Effector memory CD4-positive, alpha-beta T cell (primary cell): ENCODE results near the gene SLC9A3.

Experiments
- DNase-seq, 3 donors: peaks; one replicate each; pipeline ENCODE4 v3.0.0-alpha.2; 2020
- H3K27ac ChIP-seq: 2 replicates; pipeline ENCODE4 v1.7.0; 2013; ENCODE audit warnings: mild to moderate bottlenecking, low read length, moderate library complexity; ENCODE audit not compliant: insufficient read depth, poor library complexity, severe bottlenecking
- H3K27me3 ChIP-seq: replicated peaks from 2 replicates; pipeline ENCODE4 v1.7.0; 2013; ENCODE audit warnings: mild to moderate bottlenecking, low read length; ENCODE audit not compliant: insufficient read depth, control insufficient read depth, poor library complexity, severe bottlenecking
- H3K36me3 ChIP-seq: 2 replicates; pipeline ENCODE4 v1.7.0; 2013; ENCODE audit warnings: mild to moderate bottlenecking, low read length, moderate library complexity; ENCODE audit not compliant: control insufficient read depth, insufficient read depth
- H3K4me1 ChIP-seq: 2 replicates; pipeline ENCODE4 v1.7.0; 2013; ENCODE audit warnings: low read length, mild to moderate bottlenecking; ENCODE audit not compliant: control insufficient read depth, insufficient read depth, poor library complexity, severe bottlenecking
- H3K4me3 ChIP-seq: 2 replicates; pipeline ENCODE4 v1.7.0; 2013; ENCODE audit warnings: low read length, low read depth, mild to moderate bottlenecking; ENCODE audit not compliant: insufficient read depth, poor library complexity, severe bottlenecking
- H3K9me3 ChIP-seq: 2 replicates; pipeline ENCODE4 v1.7.0; 2013; ENCODE audit warnings: mild to moderate bottlenecking, low read length, moderate library complexity; ENCODE audit not compliant: control insufficient read depth

Gene SLC9A3

GRCh38 chr5:436641-436975 lies 87.6 kb downstream of the SLC9A3 start:
- no peaks in the 10 kb centered on the region for H3K27me3 ChIP-seq
- no peak overlapping the region for H3K4me3 ChIP-seq
- DNase-seq, result no peak
- no peak overlapping the region for H3K27ac ChIP-seq
- H3K4me1 ChIP-seq, result no peaks in the 10 kb centered on the region
- H3K9me3 ChIP-seq, result no peaks in the 10 kb centered on the region
- no peaks in the 10 kb centered on the region for H3K36me3 ChIP-seq

- no peak overlapping the region for H3K4me3 ChIP-seq
- H3K36me3 ChIP-seq, result no peaks in the 10 kb centered on the region
- no peaks in the 10 kb centered on the region for H3K4me1 ChIP-seq
- H3K27me3 ChIP-seq, result no peaks in the 10 kb centered on the region
- no peak for DNase-seq
- no peak overlapping the region for H3K27ac ChIP-seq
- H3K9me3 ChIP-seq, result no peaks in the 10 kb centered on the region
These were observed 88.1 kb downstream of the SLC9A3 start for GRCh38 chr5:435961-436640.

- H3K4me1 ChIP-seq, result no peaks in the 10 kb centered on the region
- no peak for DNase-seq
- H3K4me3 ChIP-seq, result no peak overlapping the region
- H3K36me3 ChIP-seq, result no peaks in the 10 kb centered on the region
- H3K27ac ChIP-seq, result no peak overlapping the region
- H3K27me3 ChIP-seq, result no peaks in the 10 kb centered on the region
- no peaks in the 10 kb centered on the region for H3K9me3 ChIP-seq
These were observed 89.0 kb downstream of the SLC9A3 start for GRCh38 chr5:435156-435790.

GRCh38 chr5:434443-435146 lies 89.7 kb downstream of the SLC9A3 start:
- Histone ChIP-seq H3K27me3 (no peaks in the 10 kb centered on the region), H3K9me3 (no peaks in the 10 kb centered on the region), H3K27ac (no peak overlapping the region), H3K36me3 (no peaks in the 10 kb centered on the region), H3K4me1 (no peaks in the 10 kb centered on the region), H3K4me3 (no peak overlapping the region)
- DNase-seq, result no peak

- no peaks in the 10 kb centered on the region for H3K36me3 ChIP-seq
- H3K9me3 ChIP-seq, result no peaks in the 10 kb centered on the region
- DNase-seq, result no peak
- H3K4me3 ChIP-seq, result no peak overlapping the region
- no peaks in the 10 kb centered on the region for H3K4me1 ChIP-seq
- H3K27me3 ChIP-seq, result no peaks in the 10 kb centered on the region
- no peak overlapping the region for H3K27ac ChIP-seq
These were observed 90.4 kb downstream of the SLC9A3 start for GRCh38 chr5:433836-434235.

- DNase-seq, result no peak
- Histone ChIP-seq H3K27me3 (no peaks in the 10 kb centered on the region), H3K4me3 (no peak overlapping the region), H3K9me3 (no peaks in the 10 kb centered on the region), H3K36me3 (no peaks in the 10 kb centered on the region), H3K27ac (no peak overlapping the region), H3K4me1 (no peaks in the 10 kb centered on the region)
These were observed 91.1 kb downstream of the SLC9A3 start for GRCh38 chr5:432928-433791.

GRCh38 chr5:432201-432927 lies 91.9 kb downstream of the SLC9A3 start:
- DNase-seq, result no peak
- Histone ChIP-seq H3K9me3 (no peaks in the 10 kb centered on the region), H3K36me3 (no peaks in the 10 kb centered on the region), H3K4me1 (no peaks in the 10 kb centered on the region), H3K27ac (no peak overlapping the region), H3K27me3 (no peaks in the 10 kb centered on the region), H3K4me3 (no peak overlapping the region)

- no peaks in the 10 kb centered on the region for H3K27me3 ChIP-seq
- no peak for DNase-seq
- no peaks in the 10 kb centered on the region for H3K9me3 ChIP-seq
- H3K4me3 ChIP-seq, result no peak overlapping the region
- no peak overlapping the region for H3K27ac ChIP-seq
- no peaks in the 10 kb centered on the region for H3K36me3 ChIP-seq
- no peaks in the 10 kb centered on the region for H3K4me1 ChIP-seq
These were observed 92.6 kb downstream of the SLC9A3 start for GRCh38 chr5:431711-432050.

- Histone ChIP-seq H3K4me3 (no peak overlapping the region), H3K27me3 (no peaks in the 10 kb centered on the region), H3K9me3 (no peaks in the 10 kb centered on the region), H3K36me3 (no peaks in the 10 kb centered on the region), H3K27ac (no peak overlapping the region), H3K4me1 (no peaks in the 10 kb centered on the region)
- DNase-seq, result no peak
These were observed 93.1 kb downstream of the SLC9A3 start for GRCh38 chr5:431001-431710.
